Peyer's patch (tissue), 4 donors: ENCODE measurements around the gene LTA4H.

Source experiments
- CTCF ChIP-seq, 6 experiments: fragments of 450-650 bp in 4 of 6; fragments of 200-600 bp in 2 of 6; sonication (generic) in 1 of 6; IDR thresholded peaks; one replicate each; pipeline ENCODE4 v1.5.1; 2017 to 2019; ENCODE audit warnings: antibody characterized with exemption in 6 of 6, mild to moderate bottlenecking in 3 of 6, moderate library complexity in 1 of 6
- POLR2A ChIP-seq, 2 donors: fragments of 450-650 bp; IDR thresholded peaks; one replicate each; pipeline ENCODE4 v1.5.1; 2017; ENCODE audit warnings: antibody characterized with exemption in 2 of 2, mild to moderate bottlenecking in 2 of 2, moderate library complexity in 2 of 2

- TF ChIP-seq POLR2A (IDR thresholded peaks at IDR 0.05) (no peak), CTCF (IDR thresholded peaks at IDR 0.05) (no peak)
Measured at GRCh38 chr12:96034621-96035282, 635 bp downstream of the LTA4H start.
